CD14-positive monocyte (primary cell): ENCODE data around the gene AP1S3. TPM values are rescaled to one million over a fixed set of nuclear protein-coding genes. Genes with fewer than 3 reads are reported as not detected.

Experiments used
- DNase-seq, 3 donors: peaks; one replicate each; pipeline ENCODE4 v3.0.0-alpha.2; 2011 to 2022
- H2AFZ ChIP-seq: 2 replicates; pipeline ENCODE4 v1.6.0; 2012; ENCODE audit warnings: mild to moderate bottlenecking, low read depth, low read length, inconsistent platforms; ENCODE audit not compliant: insufficient read depth, poor library complexity, severe bottlenecking
- H3K27ac ChIP-seq, 2 donors: 1 replicate in 1 of 2; 2 replicates in 1 of 2; pipeline ENCODE4 v1.5.1; 2012 to 2013; ENCODE audit warnings: low read length in 2 of 2, control low read depth in 1 of 2, inconsistent platforms in 1 of 2, low read depth in 1 of 2, mild to moderate bottlenecking in 1 of 2
- H3K27me3 ChIP-seq, 2 donors: one replicate each; pipeline versions ENCODE4 v1.6.0 to v1.6.1; 2011 to 2013; ENCODE audit warnings: low read length in 2 of 2; ENCODE audit not compliant: control insufficient read depth in 2 of 2, insufficient read depth in 2 of 2
- H3K36me3 ChIP-seq, 2 donors: replicated peaks in 1 of 2; 1 replicate in 1 of 2; 2 replicates in 1 of 2; pipeline versions ENCODE4 v1.5.1 to v1.6.1; 2012 to 2013; ENCODE audit warnings: low read length in 2 of 2, control low read depth in 1 of 2, inconsistent platforms in 1 of 2, mild to moderate bottlenecking in 1 of 2; ENCODE audit not compliant: insufficient read depth in 2 of 2, control insufficient read depth in 1 of 2
- H3K4me1 ChIP-seq, 2 donors: 1 replicate in 1 of 2; 2 replicates in 1 of 2; pipeline versions ENCODE4 v1.5.1 to v1.6.1; 2012 to 2013; ENCODE audit warnings: low read length in 2 of 2, control low read depth in 1 of 2, inconsistent platforms in 1 of 2, mild to moderate bottlenecking in 1 of 2, moderate library complexity in 1 of 2; ENCODE audit not compliant: insufficient read depth in 2 of 2, control insufficient read depth in 1 of 2
- H3K4me2 ChIP-seq: replicated peaks from 2 replicates; pipeline ENCODE3; 2012; ENCODE audit warnings: low read length, moderate library complexity, mild to moderate bottlenecking; ENCODE audit not compliant: poor library complexity, severe bottlenecking; ENCODE audit errors: extremely low read depth
- H3K4me3 ChIP-seq, 3 experiments: fragments of 200-600 bp in 1 of 3; sonication (generic) in 1 of 3; replicated peaks in 1 of 3; 1 replicate in 2 of 3; 2 replicates in 1 of 3; pipeline ENCODE4 v1.5.1; 2011 to 2013; ENCODE audit warnings: low read length in 3 of 3, mild to moderate bottlenecking in 3 of 3, control low read depth in 2 of 3, low read depth in 2 of 3, inconsistent platforms in 1 of 3, moderate library complexity in 1 of 3
- H3K79me2 ChIP-seq: 2 replicates; pipeline ENCODE4 v1.6.0; 2012; ENCODE audit warnings: mild to moderate bottlenecking, control low read depth, inconsistent platforms, low read length, moderate library complexity; ENCODE audit not compliant: insufficient read depth
- H3K9ac ChIP-seq: 2 replicates; pipeline ENCODE4 v1.6.0; 2017; ENCODE audit warnings: low read length, mild to moderate bottlenecking; ENCODE audit not compliant: insufficient read depth, poor library complexity, severe bottlenecking
- H3K9me3 ChIP-seq, 2 donors: replicated peaks in 1 of 2; 1 replicate in 1 of 2; 2 replicates in 1 of 2; pipeline versions ENCODE4 v1.5.1 to v1.6.1; 2012 to 2013; ENCODE audit warnings: low read length in 2 of 2, control low read depth in 1 of 2; ENCODE audit not compliant: control insufficient read depth in 1 of 2, insufficient read depth in 1 of 2
- H4K20me1 ChIP-seq: 2 replicates; pipeline ENCODE4 v1.6.0; 2012; ENCODE audit warnings: mild to moderate bottlenecking, low read length, control low read depth, moderate library complexity; ENCODE audit not compliant: insufficient read depth
- H3K27ac Mint-ChIP-seq, 7 donors: one replicate each; pipeline ENCODE4 v1.8.0; 2020; ENCODE audit warnings: mild to moderate bottlenecking in 7 of 7, mixed read lengths in 7 of 7, moderate library complexity in 6 of 7, inconsistent platforms in 2 of 7
- H3K27me3 Mint-ChIP-seq, 3 donors: one replicate each; pipeline ENCODE4 v1.8.0; 2021 to 2022; ENCODE audit warnings: low read depth in 3 of 3, mild to moderate bottlenecking in 3 of 3, mixed read lengths in 3 of 3, moderate library complexity in 3 of 3, inconsistent platforms in 1 of 3
- H3K36me3 Mint-ChIP-seq, 2 donors: one replicate each; pipeline ENCODE4 v1.8.0; 2020; ENCODE audit warnings: mixed read lengths in 2 of 2, inconsistent platforms in 1 of 2, mild to moderate bottlenecking in 1 of 2
- H3K4me1 Mint-ChIP-seq: one replicate; pipeline ENCODE4 v1.8.0; 2020; ENCODE audit warnings: mild to moderate bottlenecking, mixed read lengths
- H3K4me3 Mint-ChIP-seq, 2 donors: one replicate each; pipeline ENCODE4 v1.8.0; 2020; ENCODE audit warnings: mild to moderate bottlenecking in 2 of 2, mixed read lengths in 2 of 2, moderate library complexity in 1 of 2
- H3K9me3 Mint-ChIP-seq, 7 donors: one replicate each; pipeline ENCODE4 v1.8.0; 2020 to 2022; ENCODE audit warnings: mixed read lengths in 7 of 7, mild to moderate bottlenecking in 6 of 7, moderate library complexity in 6 of 7, inconsistent platforms in 2 of 7
- CTCF ChIP-seq: fragments of 200-600 bp; IDR thresholded peaks from one replicate; pipeline ENCODE4 v1.8.0; 2022; ENCODE audit warnings: antibody characterized with exemption, mild to moderate bottlenecking
- WGBS: methylation state at CpG from one replicate; pipeline ENCODE4 v1.1.5; 2013; ENCODE audit warnings: missing lambda C conversion rate; ENCODE audit not compliant: insufficient coverage; 5-methylcytosine and 5-hydroxymethylcytosine counted together
- intact Hi-C, 2 donors: fragments of 100-400 bp; cut with micrococcal nuclease; formaldehyde crosslinking; loops; one replicate each; pipeline versions ENCODE4 v1.15.0 to v1.15.1; 2023
- polyA plus RNA-seq, 3 donors: library from polyadenylated mRNA; depleted of rRNA in 1 of 3; unstranded in 2 of 3; stranded (reverse) in 1 of 3; fragments of 300-500 nt in 2 of 3; fragments of >200 nt in 1 of 3; fragmentation: Illumina TruSeq in 2 of 3; gene quantifications; 1 replicate in 2 of 3; 2 replicates in 1 of 3; pipeline ENCODE4 v1.2.3, GENCODE V29; 2012 to 2021

The AP1S3 gene
- polyA plus RNA-seq, 3 donors = 0.80 to 1.3 (median 0.81) TPM

GRCh38 chr2:223826995-223827394 is 10.4 kb downstream of the AP1S3 start:
- Mint-ChIP-seq H3K27ac (peak overlapping the region in 1 of 7 donors; percentile 1), H3K4me1 (no peaks in the 10 kb centered on the region), H3K27me3 (peaks cover 0 to under 1% (median 0%) of the 10 kb centered on the region in 3 donors), H3K36me3 (peaks cover 3 to 16% of the 10 kb centered on the region in 2 donors), H3K9me3 (peaks cover 0 to 3% (median 0%) of the 10 kb centered on the region in 7 donors), H3K4me3 (no peak overlapping the region)
- 100% methylated on average over 1 of the region's 4 CpGs for WGBS
- Histone ChIP-seq H3K4me1 (no peaks in the 10 kb centered on the region), H3K27me3 (no peaks in the 10 kb centered on the region), H3K4me3 (no peak overlapping the region), H3K9ac (no peak overlapping the region), H2AFZ (no peak overlapping the region), H3K79me2 (peaks cover 38% of the 10 kb centered on the region), H3K36me3 (no peaks in the 10 kb centered on the region), H4K20me1 (no peaks in the 10 kb centered on the region), H3K27ac (no peak overlapping the region), H3K4me2 (no peak overlapping the region), H3K9me3 (no peaks in the 10 kb centered on the region)
- no peak for TF ChIP-seq CTCF
- intact Hi-C loops = no loop called here
- no peak for DNase-seq

GRCh38 chr2:223824301-223824700 is 13.1 kb downstream of the AP1S3 start:
- Mint-ChIP-seq H3K27ac (peak overlapping the region in 1 of 7 donors; percentile 14), H3K36me3 (peaks cover 3 to 20% of the 10 kb centered on the region in 2 donors), H3K4me3 (no peak overlapping the region), H3K4me1 (no peaks in the 10 kb centered on the region), H3K9me3 (peaks cover 0 to 3% (median 0%) of the 10 kb centered on the region in 7 donors), H3K27me3 (peaks cover 0 to 1% (median 0%) of the 10 kb centered on the region in 3 donors)
- Histone ChIP-seq H3K9ac (no peak overlapping the region), H3K79me2 (peaks cover 49% of the 10 kb centered on the region), H3K36me3 (no peaks in the 10 kb centered on the region), H2AFZ (no peak overlapping the region), H3K4me3 (no peak overlapping the region), H3K4me1 (no peaks in the 10 kb centered on the region), H3K4me2 (no peak overlapping the region), H3K27me3 (no peaks in the 10 kb centered on the region), H3K9me3 (no peaks in the 10 kb centered on the region), H4K20me1 (no peaks in the 10 kb centered on the region), H3K27ac (no peak overlapping the region)
- TF ChIP-seq CTCF = no peak
- WGBS = 97% methylated on average over 6 of the region's 8 CpGs
- intact Hi-C loops = no loop called here
- no peak for DNase-seq
